IPS DF 19.7 (cell line): ENCODE measurements around the gene RALGPS1.

Experiments used
- DNase-seq: peaks from one replicate; pipeline ENCODE4 v3.0.0-alpha.2; 2013; ENCODE audit warnings: low read depth, low spot score

RALGPS1 gene

DNA sequence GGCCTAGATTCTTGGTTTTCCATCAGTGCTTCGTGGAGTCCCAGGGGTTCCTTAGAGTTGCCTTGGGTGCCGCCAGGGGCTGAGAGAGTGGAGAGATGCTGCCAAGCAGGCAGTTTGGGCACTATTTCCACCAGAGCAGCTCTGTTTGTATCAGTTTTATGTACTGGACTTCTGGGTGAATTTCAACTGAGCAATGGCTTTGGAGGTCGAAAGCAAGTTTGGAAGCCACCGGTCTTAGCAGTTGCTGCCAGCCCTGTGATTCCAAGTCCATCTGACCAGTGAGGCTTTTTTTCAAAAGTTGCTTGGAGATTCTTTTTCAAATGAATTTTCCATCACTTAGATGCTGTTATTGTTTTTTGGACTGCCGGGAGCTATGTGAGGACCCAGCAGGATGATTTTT lies 139.4 kb downstream of the RALGPS1 start:
- no peak for DNase-seq

DNA sequence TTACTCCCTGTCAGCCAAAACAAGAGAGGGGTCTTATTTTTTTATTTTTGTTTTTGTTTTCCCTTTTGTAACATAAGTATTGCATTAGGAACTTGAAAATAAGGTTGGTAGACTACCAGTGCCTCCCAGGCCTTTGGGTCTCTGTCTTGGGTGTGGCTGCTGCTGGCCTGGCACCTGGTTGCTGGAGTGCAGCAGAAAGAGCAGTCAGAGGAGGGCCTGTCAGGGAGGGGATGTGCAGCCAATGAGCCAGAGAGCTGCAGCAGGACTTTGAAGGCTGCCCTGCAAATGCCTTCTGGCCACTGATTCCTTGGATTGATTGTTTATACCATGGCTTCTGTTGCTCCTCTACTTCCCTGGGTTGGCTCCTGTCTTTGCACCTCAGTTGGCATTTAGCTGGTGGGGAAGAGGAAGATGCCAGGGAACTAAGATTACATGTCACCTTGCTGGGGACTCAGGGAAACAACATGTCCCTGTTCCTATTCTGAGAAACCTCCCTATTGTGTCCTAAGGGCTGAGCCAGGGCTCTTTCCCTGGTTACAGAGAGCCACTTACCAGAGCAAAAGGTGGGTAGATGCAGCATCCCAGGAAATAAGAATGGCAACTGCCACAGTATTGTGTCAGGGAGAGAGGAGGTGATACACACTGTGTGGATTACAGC lies 141.3 kb downstream of the RALGPS1 start:
- DNase-seq: no peak

DNA sequence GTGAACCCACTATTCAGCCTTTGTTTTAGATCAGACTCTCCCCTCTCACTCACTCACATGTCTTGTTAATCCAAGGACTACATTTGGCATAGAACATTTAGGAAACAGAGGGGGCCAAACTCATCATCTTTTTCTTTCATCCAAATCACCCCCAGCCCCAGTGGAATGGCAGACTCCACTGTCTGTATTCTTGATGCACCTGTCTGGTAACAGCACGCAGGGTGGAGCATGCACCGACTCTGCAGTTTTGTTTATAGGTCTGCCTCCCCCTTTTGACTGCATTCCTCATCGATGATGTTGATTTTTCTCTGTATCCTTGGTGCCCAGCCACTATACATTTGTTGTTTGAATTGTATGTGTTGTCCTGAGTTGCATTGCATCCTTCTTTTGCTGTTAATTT lies 141.9 kb downstream of the RALGPS1 start:
- no peak for DNase-seq

DNA sequence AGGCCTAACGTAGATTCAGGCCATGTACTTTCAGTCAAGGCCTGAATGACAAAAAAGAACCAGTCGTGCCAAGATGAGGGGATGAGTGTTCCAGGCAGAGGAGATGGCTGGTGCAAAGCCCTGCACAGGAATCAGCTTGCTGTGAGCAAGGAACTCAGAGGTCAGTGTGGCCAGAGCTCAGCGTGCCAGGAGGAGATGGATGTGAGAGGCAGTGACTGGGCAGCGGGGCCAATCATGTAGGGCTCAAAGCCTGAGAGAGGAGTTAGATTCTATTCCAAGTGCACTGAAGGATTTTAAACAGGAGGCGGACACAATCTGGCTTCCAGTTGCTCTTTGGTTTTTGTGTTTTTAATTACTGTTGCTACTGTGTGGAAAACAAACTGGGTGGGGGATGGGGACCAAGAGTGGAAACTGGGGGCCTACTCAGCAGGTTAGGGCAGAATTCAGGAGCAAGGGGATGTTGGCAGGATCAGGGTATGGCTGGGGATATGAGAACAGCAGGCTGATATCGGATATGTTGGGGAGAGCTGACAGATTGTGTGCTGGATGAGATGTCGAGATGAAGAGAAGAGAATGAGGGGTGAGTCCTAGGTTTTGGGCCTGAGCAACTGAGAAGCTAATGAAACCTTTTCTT lies 143.5 kb downstream of the RALGPS1 start:
- DNase-seq: no peak

DNA sequence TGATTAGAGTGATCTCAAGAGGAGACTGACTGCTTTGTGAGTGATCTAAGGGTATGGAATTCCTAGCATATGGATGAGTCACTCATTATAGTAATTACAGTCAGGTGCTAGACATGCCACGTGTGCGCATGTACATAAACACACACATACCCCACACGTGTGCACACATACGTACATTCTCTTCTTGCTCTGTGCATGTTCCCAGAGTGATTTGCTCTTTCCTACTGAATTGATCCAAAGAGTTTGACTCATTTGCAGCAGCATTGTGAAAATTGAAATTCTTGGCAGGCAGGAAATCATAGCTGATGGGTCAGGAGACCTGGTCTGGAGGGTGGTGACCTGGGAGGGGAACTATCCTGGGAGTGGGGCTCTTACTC lies 144.1 kb downstream of the RALGPS1 start:
- no peak for DNase-seq

DNA sequence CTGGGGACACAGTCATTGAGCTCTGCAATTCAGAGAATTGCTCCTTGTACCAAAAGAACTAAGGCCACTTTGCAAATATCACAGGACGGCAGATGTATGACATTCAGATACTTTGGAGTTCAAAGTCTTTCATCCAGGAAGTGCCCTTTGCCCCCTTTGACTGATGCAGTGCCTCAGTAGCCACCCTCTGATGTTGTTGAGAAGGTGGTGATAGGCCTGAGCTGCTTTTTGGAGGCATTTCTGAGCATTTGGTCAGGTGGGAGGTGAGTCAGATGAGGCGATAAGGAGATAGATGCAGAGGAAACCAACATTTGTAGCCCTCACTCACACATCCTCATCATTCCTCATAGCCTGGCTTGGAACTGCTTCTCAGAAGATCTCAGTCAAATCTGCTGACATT lies 144.4 kb downstream of the RALGPS1 start:
- DNase-seq: no peak

DNA sequence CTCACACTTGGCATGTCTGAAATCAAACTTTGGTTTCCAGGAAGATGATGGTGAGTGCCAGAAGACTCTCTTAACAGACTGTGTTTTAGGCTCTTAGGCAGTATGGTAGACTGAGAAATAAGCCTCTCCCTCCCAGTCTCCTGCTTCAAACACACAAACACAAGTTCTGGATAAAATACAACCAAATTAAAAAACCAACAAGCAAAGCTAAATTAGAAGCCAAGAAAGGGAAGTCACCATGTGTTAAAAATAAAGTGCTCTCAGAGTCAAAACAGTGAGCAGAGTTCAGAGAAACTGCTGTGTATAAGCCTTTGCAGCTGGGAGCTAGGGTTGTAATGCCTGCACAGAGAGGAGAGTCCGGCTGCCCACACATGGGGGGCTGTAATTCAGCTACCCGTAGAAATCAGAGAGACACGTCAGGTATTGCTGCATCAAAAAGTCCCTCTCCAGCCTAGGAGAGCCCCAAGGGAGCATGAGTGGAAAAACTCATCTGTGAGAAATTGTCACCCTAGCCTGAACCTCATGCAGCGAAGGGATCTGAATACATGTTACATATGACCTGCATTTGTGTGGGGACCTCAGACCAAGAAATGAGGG lies 145.3 kb downstream of the RALGPS1 start:
- DNase-seq: no peak

DNA sequence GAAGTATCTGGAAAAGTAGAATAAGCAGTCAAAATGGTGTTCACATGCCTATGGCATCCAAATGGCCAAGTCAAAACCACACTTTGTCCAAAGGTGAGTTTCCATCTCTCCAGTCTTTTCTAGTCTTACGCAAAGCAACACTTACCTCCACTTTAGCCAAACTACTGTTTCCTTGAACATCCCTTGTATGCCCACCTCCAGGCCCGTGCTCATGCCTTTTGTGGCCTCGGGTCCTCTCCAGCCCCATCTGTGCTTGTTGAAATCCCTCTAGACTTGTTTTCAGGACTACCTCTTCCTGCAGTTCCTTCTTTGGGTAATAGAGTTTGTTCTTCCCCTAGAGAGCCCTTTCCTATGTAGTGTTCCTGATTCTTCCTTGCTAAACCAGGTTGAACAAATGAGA lies 146.8 kb downstream of the RALGPS1 start:
- DNase-seq: no peak

DNA sequence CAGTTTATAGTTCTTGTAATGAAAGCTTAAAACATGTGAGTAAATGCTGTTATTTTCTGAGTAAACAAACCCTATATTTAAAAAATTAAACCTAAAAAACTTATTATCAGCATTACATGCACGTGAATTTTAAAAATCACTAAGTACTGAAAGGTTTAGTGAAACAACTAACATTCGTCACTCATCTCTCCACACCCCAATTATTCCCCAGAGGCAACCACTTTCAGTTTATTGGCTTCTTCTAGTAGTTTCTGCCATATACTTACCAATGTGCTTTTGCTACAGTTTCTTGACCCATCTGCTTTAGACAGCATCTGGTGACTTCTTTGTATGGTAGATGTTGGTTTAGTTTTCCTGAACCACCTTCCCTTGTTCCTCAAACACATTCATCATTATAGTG lies 149.8 kb downstream of the RALGPS1 start:
- no peak for DNase-seq

DNA sequence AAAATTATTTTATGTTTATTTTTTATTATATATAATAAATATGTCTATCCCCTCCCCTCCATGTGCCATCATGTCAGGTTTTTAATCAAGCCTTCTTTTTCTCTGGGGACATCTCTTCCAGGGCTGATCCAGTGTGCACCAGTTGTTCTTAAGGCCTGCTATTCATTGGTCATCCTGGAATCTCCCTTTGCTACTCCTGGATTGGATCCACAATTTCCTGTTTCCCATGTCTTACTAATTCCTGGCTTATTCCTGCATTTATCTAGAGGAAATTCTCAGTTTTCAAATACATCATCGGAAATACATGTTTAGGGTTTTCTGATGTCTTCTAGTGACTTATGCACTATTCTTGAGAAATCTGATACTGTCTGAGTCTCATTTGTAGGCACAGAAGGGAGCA lies 151.0 kb downstream of the RALGPS1 start:
- no peak for DNase-seq

DNA sequence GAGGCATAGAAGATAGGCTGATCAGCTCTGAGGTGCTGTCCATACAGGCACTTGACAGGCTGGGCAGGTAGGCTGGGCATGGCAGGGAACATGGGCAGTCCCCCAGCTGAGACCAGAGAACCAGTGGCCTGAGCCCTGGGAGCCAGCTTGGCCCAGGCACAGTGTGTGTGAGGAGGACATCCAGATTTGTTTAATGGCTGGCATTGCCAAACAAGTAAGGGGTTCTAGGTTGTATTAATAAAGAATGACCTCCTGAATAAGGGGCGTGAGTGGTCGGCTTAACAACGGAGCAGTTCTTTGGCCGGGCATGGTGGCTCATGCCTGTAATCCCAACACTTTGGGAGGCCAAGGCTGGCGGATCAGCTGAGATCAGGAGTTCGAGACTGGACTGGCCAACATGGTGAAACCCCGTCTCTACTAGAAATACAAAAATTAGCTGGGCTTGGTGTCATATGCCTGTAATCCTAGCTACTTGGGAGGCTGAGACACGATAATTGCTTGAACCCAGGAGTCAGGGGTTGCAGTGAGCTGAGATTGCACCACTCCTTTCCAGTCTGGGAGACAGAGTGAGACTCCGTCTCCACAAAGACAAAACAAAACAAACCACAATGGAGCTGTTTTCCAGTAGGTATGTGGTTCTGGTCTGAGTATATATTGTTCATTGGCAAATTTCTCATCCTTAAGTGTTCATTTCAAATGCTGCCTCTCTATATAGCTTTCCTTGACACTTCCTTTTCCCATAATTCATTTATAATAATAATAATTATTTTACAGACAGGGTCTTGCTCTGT lies 151.7 kb downstream of the RALGPS1 start:
- no peak for DNase-seq

DNA sequence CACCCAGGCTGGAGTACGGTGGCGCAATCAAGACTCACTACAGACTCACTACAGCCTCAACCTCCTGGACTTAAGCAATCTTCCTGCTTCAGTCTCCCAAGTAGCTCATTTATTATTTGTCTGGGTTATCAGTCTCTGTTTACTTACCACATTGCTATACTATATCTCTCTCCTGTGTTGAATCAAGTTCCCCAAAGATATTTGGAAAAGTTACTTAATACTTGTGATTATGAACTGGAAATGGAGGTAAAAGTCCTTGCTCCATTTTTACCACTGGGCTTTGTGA lies 152.2 kb downstream of the RALGPS1 start:
- DNase-seq: no peak

DNA sequence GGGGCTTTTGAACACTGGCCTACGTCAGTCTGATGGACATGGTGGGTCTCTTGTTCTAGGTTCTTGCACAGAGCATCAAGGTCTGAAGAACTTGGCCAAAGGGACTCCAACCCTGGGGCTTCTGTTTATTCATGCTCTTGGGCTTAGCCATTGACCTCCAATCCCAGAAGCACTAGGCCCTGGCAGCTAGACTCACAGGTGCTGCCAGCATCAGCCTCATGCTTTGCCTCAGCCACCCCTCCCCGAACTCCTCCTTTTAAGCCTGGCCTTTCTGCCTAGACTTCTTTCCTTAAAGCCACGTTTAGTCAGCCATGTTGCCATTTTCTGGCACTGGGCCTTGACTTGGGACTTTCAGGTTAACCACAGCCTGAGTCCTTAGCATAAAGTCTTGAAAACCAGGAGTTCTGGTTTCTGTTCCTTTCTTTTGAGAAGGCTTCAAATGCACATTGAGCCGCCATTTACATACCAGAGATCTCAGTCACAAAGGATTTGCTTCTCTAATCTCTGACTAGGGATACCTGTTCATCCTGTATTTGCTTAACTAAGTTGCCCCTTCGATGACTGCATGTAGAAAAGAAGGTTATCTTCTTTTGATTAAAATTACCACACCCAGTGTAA lies 153.1 kb downstream of the RALGPS1 start:
- no peak for DNase-seq

DNA sequence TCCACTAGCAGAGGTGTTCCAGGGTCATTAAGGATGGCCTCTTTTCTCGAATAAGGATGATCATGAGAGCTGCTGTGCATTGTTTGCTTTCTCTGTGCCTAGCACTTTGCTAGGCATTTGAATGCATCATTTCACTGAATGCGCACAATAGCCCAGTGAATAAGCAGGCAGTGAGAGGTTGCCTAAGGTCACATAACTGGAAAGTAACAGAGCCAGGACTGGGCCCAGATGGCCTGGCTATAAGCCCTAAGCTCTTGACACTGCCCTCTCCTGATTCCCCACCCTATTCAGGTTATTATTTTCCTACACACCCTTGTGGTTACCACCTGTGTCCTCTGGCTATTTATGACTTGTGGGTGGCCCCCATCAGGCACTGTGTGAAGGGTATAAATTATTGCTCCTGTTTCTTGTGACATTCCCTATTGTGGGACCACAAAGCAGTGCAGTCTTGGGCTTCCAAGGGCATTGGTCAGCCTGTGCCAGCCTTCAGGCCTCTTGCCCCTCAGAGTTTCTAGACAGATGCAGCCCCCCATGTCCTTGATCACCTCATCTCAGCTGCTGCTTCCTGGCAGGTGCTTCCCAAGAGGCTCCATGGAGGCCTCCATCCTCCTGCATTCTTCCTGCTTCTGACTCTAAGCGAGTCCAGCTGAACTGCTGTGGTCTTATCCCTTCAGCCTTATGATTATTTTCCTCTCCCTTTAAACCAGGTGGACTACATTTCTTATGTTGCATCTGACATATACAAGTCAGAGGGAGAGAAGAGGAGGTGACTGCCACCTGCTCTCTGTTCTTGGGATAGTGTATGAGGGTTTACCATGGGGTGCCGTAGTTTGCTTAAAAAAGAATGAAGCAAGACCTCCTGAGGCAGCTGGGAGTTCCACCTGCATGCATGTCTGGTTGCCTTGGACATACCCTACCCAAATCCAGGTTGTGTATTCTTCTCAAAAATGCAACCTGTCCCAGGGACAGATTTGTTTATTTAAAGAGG lies 160.3 kb downstream of the RALGPS1 start:
- DNase-seq: no peak

DNA sequence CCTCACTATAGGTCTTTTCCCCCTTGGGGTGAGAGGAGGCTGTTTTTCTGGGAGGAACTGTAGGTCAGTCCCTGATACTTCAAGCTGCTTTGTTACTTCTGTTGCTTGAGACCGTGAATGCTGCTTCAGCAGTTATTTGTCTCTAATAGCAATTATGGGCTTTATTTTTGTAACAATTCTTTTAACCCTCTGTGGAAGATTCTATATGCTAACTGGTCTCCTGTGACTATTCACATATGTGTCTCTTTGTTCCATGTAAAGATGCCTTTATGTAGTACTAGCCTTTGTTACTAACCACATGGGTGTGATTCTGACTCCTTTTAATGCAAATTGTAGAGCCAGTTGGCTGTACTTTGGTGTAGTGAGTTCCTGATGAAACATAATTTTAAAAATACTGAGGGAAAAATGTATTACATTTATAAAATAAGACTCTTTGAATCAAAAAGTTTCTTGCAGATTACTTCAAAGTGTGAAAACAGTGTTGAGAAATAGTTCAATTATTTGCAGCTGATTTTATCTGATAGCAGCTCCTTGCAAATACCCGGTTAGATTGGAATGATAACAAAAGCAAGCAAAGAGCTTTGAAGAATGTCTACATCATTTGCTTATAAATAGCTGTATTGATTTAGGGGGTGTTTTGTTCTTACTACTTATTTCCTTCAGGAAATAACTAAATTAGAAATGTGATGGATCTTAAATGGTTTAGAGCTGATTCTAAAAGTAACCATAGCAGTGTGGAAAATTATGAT lies 161.2 kb downstream of the RALGPS1 start:
- no peak for DNase-seq

DNA sequence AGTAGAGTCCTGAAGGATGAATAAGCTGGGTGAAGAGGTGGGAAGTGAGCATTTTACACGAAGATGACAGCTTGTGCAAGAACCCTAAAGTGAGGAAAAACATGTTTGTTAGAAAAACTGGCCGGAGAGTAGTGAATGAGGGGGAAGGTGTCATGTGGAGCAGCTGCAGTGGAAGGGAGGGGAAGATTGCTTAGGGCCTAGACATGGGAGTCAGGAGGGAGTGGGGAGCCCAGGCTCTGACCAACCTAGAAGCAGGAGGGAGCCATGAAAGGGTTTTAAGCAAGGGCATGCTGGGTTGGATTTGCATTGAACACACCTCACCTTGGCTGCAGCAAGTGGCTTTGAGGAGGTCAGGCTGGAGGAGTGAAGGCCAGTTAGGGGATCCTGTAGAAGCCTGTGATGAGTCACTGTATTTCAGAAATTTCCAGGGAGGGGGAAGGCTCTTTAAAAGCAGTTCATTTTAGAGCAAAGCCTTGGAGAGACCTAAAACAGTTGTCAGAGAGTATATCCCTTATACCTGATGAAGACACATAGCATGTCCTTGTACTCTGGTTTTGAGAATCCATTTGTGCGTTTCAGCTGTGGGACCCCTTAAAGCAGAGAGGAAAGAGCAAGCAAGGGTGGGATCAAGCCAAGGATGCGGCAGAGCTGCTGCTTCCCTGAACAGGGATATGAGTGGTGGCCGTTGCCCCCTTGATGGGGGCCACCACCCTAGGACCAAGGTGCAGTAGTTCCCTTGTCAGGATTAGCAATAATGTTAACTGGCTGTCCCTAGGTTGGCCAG lies 162.5 kb downstream of the RALGPS1 start:
- DNase-seq: peak; percentile 25

DNA sequence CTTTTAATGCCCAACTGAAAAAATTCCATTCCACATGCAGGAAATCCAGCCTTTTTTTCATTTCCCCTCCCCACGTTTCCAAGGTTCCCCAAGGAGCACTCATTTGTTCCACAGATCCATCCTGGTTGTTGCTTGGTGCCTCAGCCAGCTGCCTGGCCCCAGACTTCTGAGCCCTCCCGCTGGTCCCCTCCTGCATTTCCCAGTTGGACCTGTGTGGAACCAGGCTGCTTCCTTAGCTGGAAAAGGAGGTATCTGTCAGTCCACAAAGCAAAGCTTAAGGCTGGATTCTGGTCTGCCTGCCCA lies 163.0 kb downstream of the RALGPS1 start:
- no peak for DNase-seq

DNA sequence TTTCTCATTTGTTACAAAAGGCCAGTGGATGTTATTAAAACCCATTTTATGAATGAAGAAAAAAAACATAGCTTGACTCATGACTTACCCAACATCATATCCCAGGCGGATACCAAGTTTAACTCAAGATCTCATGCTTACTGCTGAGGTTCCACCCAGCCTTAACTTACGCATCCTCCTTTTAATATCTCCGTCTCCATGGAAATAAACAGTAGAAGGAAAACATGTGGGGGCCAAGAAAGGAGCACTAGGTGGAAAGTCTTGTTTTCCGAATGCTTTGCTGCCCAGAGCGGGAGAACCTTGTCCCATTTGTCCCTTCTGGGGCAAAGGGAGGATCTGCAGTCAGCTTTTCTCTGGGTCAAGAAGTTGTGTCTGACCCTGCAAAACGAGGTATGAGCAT lies 163.8 kb downstream of the RALGPS1 start:
- no peak for DNase-seq

DNA sequence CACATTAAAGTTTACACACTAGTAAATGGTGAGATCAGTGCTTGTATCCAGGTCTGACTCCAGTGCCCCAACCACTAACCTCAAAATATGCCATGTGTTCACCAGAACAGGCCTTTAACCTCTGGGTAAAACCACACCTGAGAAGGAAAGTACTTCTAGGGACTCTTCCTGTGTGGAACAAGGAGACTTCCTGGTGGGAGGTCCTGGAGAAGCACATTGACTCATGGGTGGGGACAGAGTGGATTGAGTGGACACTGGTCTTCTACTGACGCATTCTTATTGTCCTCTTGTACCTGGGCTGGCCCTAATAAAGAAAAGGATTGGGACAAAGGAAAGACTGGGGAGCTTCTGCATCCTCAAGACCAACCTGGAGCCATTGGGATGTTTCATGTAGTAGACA lies 164.4 kb downstream of the RALGPS1 start:
- no peak for DNase-seq
